Endothelial cell (in vitro differentiated cells): ENCODE results near the gene IP6K3. TPM values are rescaled to one million over a fixed set of nuclear protein-coding genes. Genes with fewer than 3 reads are reported as not detected.

Experiments
- DNase-seq: peaks from one replicate; pipeline ENCODE4 v3.0.0; 2021; ENCODE audit warnings: low spot score
- H3K27ac Mint-ChIP-seq: one replicate; pipeline ENCODE4 v1.8.0; 2021; ENCODE audit warnings: mixed read lengths, inconsistent platforms; ENCODE audit not compliant: unreplicated experiment
- H3K27me3 Mint-ChIP-seq: one replicate; pipeline ENCODE4 v1.8.0; 2021; ENCODE audit warnings: mild to moderate bottlenecking, moderate library complexity, mixed read lengths, inconsistent platforms; ENCODE audit not compliant: unreplicated experiment
- H3K36me3 Mint-ChIP-seq: one replicate; pipeline ENCODE4 v1.8.0; 2021; ENCODE audit warnings: mild to moderate bottlenecking, low read depth, mixed read lengths, inconsistent platforms; ENCODE audit not compliant: unreplicated experiment
- H3K4me1 Mint-ChIP-seq: one replicate; pipeline ENCODE4 v1.8.0; 2021; ENCODE audit warnings: mild to moderate bottlenecking, mixed read lengths, inconsistent platforms; ENCODE audit not compliant: unreplicated experiment
- H3K4me3 Mint-ChIP-seq: one replicate; pipeline ENCODE4 v1.8.0; 2021; ENCODE audit warnings: mild to moderate bottlenecking, mixed read lengths, inconsistent platforms; ENCODE audit not compliant: unreplicated experiment
- H3K9me3 Mint-ChIP-seq: one replicate; pipeline ENCODE4 v1.8.0; 2021; ENCODE audit warnings: mixed read lengths, inconsistent platforms; ENCODE audit not compliant: unreplicated experiment
- total RNA-seq: library from RNA; stranded (reverse); fragmentation: NEBNext Ultra II Directional; extraction: Animal tissue kit (Norgen Biotek cat#: 25700); gene quantifications from one replicate; pipeline ENCODE4 v1.2.1, GENCODE V29; 2021; ENCODE audit not compliant: unreplicated experiment
- TF ChIP-seq, protein P1 (sequence below): fragments of 200-600 bp; sonication (generic); IDR thresholded peaks from one replicate; pipeline ENCODE4 v1.5.0; 2021; ENCODE audit warnings: antibody characterized with exemption; ENCODE audit not compliant: unreplicated experiment

IP6K3 gene
- total RNA-seq, 1 donor from 2014 or later = not detected

DNA sequence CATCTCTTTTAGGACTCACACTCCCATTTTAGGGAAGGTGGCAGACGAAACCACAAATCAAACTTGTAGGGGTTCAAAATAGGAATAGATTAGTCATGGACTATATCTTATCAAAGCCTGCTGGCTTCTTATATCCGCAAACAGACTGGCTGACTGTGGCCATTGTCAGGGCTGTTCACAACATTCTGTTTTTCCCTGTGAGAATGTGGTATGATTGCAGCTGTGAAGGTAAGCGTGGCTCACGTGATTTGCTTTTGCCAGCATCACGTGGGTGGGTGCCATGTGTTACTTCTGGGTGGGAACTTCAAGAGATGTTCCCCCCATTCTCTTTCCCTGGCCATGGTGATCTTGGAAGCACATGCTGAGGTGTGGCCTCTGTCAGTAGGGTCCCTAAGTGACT lies 5.9 kb downstream of the IP6K3 start:
- TF ChIP-seq, protein P1, sequence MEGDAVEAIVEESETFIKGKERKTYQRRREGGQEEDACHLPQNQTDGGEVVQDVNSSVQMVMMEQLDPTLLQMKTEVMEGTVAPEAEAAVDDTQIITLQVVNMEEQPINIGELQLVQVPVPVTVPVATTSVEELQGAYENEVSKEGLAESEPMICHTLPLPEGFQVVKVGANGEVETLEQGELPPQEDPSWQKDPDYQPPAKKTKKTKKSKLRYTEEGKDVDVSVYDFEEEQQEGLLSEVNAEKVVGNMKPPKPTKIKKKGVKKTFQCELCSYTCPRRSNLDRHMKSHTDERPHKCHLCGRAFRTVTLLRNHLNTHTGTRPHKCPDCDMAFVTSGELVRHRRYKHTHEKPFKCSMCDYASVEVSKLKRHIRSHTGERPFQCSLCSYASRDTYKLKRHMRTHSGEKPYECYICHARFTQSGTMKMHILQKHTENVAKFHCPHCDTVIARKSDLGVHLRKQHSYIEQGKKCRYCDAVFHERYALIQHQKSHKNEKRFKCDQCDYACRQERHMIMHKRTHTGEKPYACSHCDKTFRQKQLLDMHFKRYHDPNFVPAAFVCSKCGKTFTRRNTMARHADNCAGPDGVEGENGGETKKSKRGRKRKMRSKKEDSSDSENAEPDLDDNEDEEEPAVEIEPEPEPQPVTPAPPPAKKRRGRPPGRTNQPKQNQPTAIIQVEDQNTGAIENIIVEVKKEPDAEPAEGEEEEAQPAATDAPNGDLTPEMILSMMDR = no peak
- DNase-seq = no peak
- Mint-ChIP-seq H3K36me3 (no peaks in the 10 kb centered on the region), H3K4me1 (peaks cover 8% of the 10 kb centered on the region), H3K27ac (no peak overlapping the region), H3K4me3 (no peak overlapping the region), H3K27me3 (peaks cover 5% of the 10 kb centered on the region), H3K9me3 (no peaks in the 10 kb centered on the region)

DNA sequence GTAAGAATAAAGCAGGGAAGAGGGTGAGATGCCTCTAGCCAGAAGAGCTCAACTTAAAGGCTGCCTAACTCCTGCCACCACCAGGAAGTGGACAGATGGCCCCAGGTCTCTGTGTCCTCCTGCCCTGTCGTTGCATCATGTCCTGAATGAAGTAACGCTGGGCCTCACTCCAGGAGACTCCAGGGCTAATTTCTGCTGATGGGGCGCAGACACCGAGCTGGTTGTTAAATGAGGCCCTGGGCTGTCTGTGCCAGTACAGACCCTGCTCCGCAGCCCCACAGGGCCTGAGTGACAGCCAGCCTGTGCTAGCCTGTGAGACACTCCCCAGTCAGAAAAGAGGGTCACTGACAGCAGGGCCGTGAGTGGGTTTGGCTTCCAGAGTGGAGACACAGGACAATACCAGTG lies 6.5 kb downstream of the IP6K3 start:
- Mint-ChIP-seq H3K27me3 (peaks cover 3% of the 10 kb centered on the region), H3K36me3 (no peaks in the 10 kb centered on the region), H3K9me3 (no peaks in the 10 kb centered on the region), H3K4me1 (peaks cover 4% of the 10 kb centered on the region), H3K27ac (no peak overlapping the region), H3K4me3 (no peak overlapping the region)
- no peak for DNase-seq
- TF ChIP-seq, protein P1 = no peak

DNA sequence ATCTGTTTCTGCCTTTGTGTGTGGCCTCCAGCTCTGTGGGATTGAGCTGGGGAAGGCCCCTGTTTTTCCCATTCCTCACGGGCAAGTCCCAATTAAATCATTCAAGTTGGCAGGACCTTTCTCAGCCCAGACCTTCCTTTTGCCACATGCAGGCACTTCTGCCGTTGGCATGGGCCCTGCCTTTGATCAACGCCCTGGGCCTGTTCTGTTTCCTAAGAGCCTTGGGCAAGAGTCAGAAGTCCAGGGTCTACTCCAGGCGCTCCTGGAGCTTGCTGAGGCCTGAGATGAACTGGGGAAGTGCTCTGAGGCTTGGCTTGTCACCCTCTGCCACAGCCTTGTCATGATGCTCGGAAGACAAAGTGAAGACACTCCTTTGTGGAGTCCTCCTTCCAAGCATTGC lies 7.1 kb downstream of the IP6K3 start:
- no peaks in the 10 kb centered on the region for H3K36me3 Mint-ChIP-seq
- TF ChIP-seq, protein P1 = no peak
- H3K27me3 Mint-ChIP-seq = peaks cover 3% of the 10 kb centered on the region
- no peak overlapping the region for H3K4me3 Mint-ChIP-seq
- no peak overlapping the region for H3K27ac Mint-ChIP-seq
- DNase-seq = no peak
- peaks cover 4% of the 10 kb centered on the region for H3K4me1 Mint-ChIP-seq
- no peaks in the 10 kb centered on the region for H3K9me3 Mint-ChIP-seq

DNA sequence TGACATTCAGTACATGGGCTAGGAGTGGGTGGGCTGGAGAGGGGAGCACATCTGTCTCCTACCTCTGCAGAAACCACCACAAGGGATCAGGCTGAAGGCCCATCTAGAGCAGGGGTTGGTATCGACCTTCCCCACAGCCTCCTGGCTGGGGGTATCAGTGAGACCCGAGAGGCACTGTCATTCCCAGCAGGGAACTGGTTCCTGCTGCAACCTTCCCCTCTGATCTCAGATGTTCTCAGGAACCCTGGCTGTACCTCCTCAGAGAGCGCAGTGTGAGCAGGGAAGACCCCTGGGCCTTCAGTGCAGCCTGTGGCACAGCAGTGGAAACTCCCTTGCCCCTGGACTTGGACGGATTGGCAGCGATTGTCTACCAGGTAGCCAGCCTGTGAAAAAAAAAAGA lies 7.8 kb downstream of the IP6K3 start:
- TF ChIP-seq, protein P1 = no peak
- Mint-ChIP-seq H3K27ac (no peak overlapping the region), H3K9me3 (no peaks in the 10 kb centered on the region), H3K4me3 (no peak overlapping the region), H3K36me3 (no peaks in the 10 kb centered on the region), H3K27me3 (peaks cover 3% of the 10 kb centered on the region), H3K4me1 (peaks cover 4% of the 10 kb centered on the region)
- no peak for DNase-seq

DNA sequence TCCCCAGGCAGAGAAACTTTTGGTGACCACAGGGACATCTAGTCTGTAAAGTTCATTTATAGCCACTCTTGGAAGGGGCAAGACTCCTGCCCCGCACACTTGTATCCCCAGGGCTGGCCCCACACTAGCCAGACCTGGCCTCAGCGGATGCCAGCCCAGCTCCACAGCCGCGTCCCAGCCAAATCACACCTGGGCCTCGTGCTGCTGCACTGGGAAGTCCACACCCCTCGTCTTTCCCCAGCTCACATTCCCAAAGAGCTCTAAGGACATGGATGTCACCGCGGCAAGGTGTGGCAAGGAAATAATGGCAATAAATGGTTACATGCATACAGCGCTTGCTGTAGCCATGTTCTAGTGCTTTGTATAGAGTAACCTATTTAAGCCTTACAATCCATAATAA lies 8.6 kb downstream of the IP6K3 start:
- TF ChIP-seq, protein P1 = no peak
- Mint-ChIP-seq H3K4me1 (peaks cover 4% of the 10 kb centered on the region), H3K9me3 (no peaks in the 10 kb centered on the region), H3K27ac (no peak overlapping the region), H3K36me3 (no peaks in the 10 kb centered on the region), H3K4me3 (no peak overlapping the region), H3K27me3 (peaks cover 3% of the 10 kb centered on the region)
- no peak for DNase-seq
